Activated CD4-positive, alpha-beta T cell treated with anti-CD3 and anti-CD28 coated beads for 36 hours (primary cell): ENCODE data around the gene PRDX3. TPM values are rescaled to one million over a fixed set of nuclear protein-coding genes. Genes with fewer than 3 reads are reported as not detected.
"Not testable (repeated sequence)": the region's sequence is repeated elsewhere in the genome, so short reads cannot be mapped to it uniquely, and the experiment has no call there.

Source experiments
- ATAC-seq: fragments of 200-7000 bp; cut with Tn5 transposase; one replicate; pipeline ENCODE4 v1.10.0; 2021; ENCODE audit warnings: mild to moderate bottlenecking, moderate library complexity
- CTCF ChIA-PET: fragments of 350-600 bp; sonication (Branson Sonifier 250); formaldehyde crosslinking; loops from one replicate; lab custom pipeline; 2021; ENCODE audit warnings: antibody characterized with exemption; lab: Charles Lee
- POLR2A ChIA-PET: fragments of 350-600 bp; sonication (Branson Sonifier 250); formaldehyde crosslinking; loops from one replicate; lab custom pipeline; 2021; ENCODE audit warnings: antibody characterized with exemption, inconsistent platforms; lab: Charles Lee
- DNase-seq: peaks from one replicate; pipeline ENCODE4 v3.0.0-alpha.2; 2020
- H3K27ac Mint-ChIP-seq: one replicate; pipeline ENCODE4 v1.8.0; 2021; ENCODE audit warnings: mixed read lengths
- H3K27me3 Mint-ChIP-seq: one replicate; pipeline ENCODE4 v1.8.0; 2021; ENCODE audit warnings: mixed read lengths
- H3K36me3 Mint-ChIP-seq: one replicate; pipeline ENCODE4 v1.8.0; 2021; ENCODE audit warnings: low read depth, mixed read lengths
- H3K4me1 Mint-ChIP-seq: one replicate; pipeline ENCODE4 v1.8.0; 2021; ENCODE audit warnings: mixed read lengths
- H3K4me3 Mint-ChIP-seq: one replicate; pipeline ENCODE4 v1.8.0; 2021; ENCODE audit warnings: mild to moderate bottlenecking, moderate library complexity, mixed read lengths
- H3K9me3 Mint-ChIP-seq: one replicate; pipeline ENCODE4 v1.8.0; 2021; ENCODE audit warnings: low read depth, mixed read lengths
- intact Hi-C, 2 experiments: fragments of 100-400 bp; cut with DNase I in 1 of 2; cut with micrococcal nuclease in 1 of 2; formaldehyde crosslinking; loops; one replicate each; pipeline versions ENCODE4 v1.14.2 to v1.15.1; 2022 to 2024; cut with DNase I, micrococcal nuclease
- total RNA-seq, 2 experiments: library from RNA; stranded (reverse); gene quantifications; one replicate each; pipeline ENCODE4 v1.2.3, GENCODE V29; 2021

Gene PRDX3
- total RNA-seq, 2 experiments from 2014 or later, result 160 to 217 TPM

DNA sequence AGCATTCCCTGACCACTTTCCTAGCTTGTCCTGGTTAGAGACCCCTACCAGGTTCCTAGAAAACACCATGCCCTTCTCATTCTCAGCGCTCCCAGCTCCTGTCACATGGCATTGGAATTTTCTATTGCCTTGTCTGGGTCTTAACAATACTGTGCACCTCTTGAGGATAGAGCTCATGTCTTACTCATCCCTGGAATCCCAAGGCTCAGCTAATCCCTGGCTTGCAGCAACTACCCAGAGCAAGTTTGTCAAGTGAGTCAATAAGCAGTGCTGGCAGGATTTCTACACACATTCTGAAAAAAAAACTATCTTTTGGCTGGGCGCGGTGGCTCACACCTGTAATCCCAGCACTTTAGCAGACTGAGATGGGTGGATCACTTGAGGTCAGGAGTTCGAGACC, 11.7 kb upstream of the PRDX3 start:
- no peak for ATAC-seq
- ChIA-PET CTCF (interaction anchor here (0.6 to 4.0 kb wide), 7 partner anchors 9 to 258 kb away, joined by 3 to 32 read pairs (median 5); partner anchors contain the start of gene GRK5), POLR2A (no interaction called here)
- no peak for DNase-seq
- Mint-ChIP-seq H3K9me3 (no peaks in the 10 kb centered on the region), H3K36me3 (no peaks in the 10 kb centered on the region), H3K27ac (no peak overlapping the region), H3K4me3 (no peak overlapping the region), H3K27me3 (no peaks in the 10 kb centered on the region), H3K4me1 (peaks cover 21% of the 10 kb centered on the region)
- intact Hi-C loops, result no loop called here

DNA sequence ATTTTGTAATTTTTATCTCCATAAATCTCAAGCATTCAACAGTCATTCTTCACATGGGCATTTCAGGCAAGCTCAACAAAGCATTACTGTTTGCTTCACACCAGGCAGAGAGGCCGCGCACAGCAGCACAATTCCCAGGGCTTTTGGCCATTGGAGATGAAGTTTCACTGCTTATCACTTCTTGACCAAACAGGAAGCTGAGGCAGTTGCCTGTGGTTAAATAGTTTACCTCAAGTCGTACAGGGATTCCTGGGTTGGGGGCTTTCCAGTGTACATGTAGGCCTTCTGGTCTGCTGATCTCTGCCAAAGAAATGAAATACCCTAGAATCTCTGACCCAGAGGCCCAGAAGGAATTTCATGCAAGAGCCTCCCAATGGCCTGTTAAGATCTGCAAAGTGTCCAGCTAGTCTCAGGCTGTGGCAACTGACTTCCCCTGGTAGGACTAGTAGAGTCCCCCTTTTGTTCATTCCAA, 11.2 kb upstream of the PRDX3 start:
- intact Hi-C loops, result no loop called here
- peaks cover 21% of the 10 kb centered on the region for H3K4me1 Mint-ChIP-seq
- no peaks in the 10 kb centered on the region for H3K36me3 Mint-ChIP-seq
- ChIA-PET POLR2A (no interaction called here), CTCF (interaction anchor here (0.6 to 4.0 kb wide), 10 partner anchors 9 to 619 kb away, joined by 3 to 32 read pairs (median 5); partner anchors contain the start of gene GRK5)
- H3K27ac Mint-ChIP-seq, result no peak overlapping the region
- no peak for ATAC-seq
- no peaks in the 10 kb centered on the region for H3K9me3 Mint-ChIP-seq
- H3K27me3 Mint-ChIP-seq, result no peaks in the 10 kb centered on the region
- DNase-seq, result no peak
- H3K4me3 Mint-ChIP-seq, result no peak overlapping the region

- ATAC-seq (peak; percentile 96), DNase-seq (peak; percentile 37)
- CTCF ChIA-PET, result interaction anchor here (0.6 to 1.0 kb wide), 4 partner anchors 16 to 144 kb away, joined by 3 to 5 read pairs (median 4); no protein-coding TSS in a partner anchor
- no peak overlapping the region for H3K4me3 Mint-ChIP-seq
- H3K36me3 Mint-ChIP-seq, result no peaks in the 10 kb centered on the region
- peak overlapping the region; percentile 85 for H3K27ac Mint-ChIP-seq
- POLR2A ChIA-PET, result interaction anchor here (0.6 to 1.2 kb wide), 5 partner anchors 10 to 296 kb away, joined by 3 to 13 read pairs (median 4); no protein-coding TSS in a partner anchor
- no peaks in the 10 kb centered on the region for H3K27me3 Mint-ChIP-seq
- H3K9me3 Mint-ChIP-seq, result no peaks in the 10 kb centered on the region
- intact Hi-C loops, result no loop called here
- peaks cover 17% of the 10 kb centered on the region for H3K4me1 Mint-ChIP-seq
These were observed 5.2 kb upstream of the PRDX3 start for GRCh38 chr10:119183664-119184412.

DNA sequence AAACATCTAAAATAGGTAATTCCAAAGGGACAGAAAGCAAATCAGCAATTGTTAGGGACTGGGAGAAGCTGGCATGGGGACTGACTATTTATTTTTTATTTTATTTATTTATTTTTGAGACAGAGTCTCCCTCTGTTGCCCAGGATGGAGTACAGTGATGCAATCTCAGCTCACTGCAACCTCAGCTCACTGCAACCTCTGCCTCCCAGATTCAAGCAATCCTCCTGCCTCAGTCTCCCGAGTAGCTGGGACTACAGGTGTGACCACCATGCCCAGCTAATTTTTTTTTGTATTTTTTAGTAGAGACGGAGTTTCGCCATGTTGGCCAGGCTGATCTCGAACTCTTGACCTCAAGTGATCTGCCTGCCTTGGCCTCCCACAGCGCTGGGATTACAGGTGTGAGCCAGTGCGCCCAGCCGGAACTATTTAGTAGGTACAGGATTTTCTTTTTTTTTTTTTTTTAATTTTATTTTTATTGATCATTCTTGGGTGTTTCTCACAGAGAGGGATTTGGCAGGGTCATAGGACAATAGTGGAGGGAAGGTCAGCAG, 2.3 kb upstream of the PRDX3 start:
- H3K9me3 Mint-ChIP-seq, DNase-seq, H3K27ac Mint-ChIP-seq, ATAC-seq, H3K27me3 Mint-ChIP-seq, H3K4me3 Mint-ChIP-seq, intact Hi-C loops: not testable (repeated sequence)
- peaks cover 18% of the 10 kb centered on the region for H3K36me3 Mint-ChIP-seq
- ChIA-PET POLR2A (interaction anchor here (0.9 kb wide), 1 partner anchor 10 kb away, joined by 3 read pairs; no protein-coding TSS in a partner anchor), CTCF (interaction anchor here (0.7 to 2.3 kb wide), 7 partner anchors 8 to 183 kb away, joined by 3 to 21 read pairs (median 4); partner anchors contain the start of genes GRK5 and SFXN4)
- H3K4me1 Mint-ChIP-seq, result peaks cover 33% of the 10 kb centered on the region

- Mint-ChIP-seq H3K27ac (peak overlapping the region; percentile 95), H3K9me3 (no peaks in the 10 kb centered on the region), H3K27me3 (no peaks in the 10 kb centered on the region), H3K4me3 (peak overlapping the region; percentile 88), H3K36me3 (peaks cover 31% of the 10 kb centered on the region), H3K4me1 (peaks cover 35% of the 10 kb centered on the region)
- CTCF ChIA-PET, result no interaction called here
- POLR2A ChIA-PET, result no interaction called here
- peak; percentile 40 for ATAC-seq
- intact Hi-C loops, result loop anchor here (1.0 to 5.0 kb wide), 14 partner anchors 13 to 474 kb away; partner anchors contain the start of genes EIF3A (in 2 of the 2), SFXN4 (in 2 of the 2), BAG3 (in 1 of the 2) and DENND10 (in 1 of the 2)
- peak; percentile 68 for DNase-seq
These were observed 772 bp downstream of the PRDX3 start for GRCh38 chr10:119177708-119178371.

- peak; percentile 14 for ATAC-seq
- DNase-seq, result peak; percentile 34
- POLR2A ChIA-PET, result interaction anchor here (0.5 to 1.0 kb wide), 4 partner anchors 9 to 661 kb away, joined by 3 to 8 read pairs (median 4); no protein-coding TSS in a partner anchor
- Mint-ChIP-seq H3K36me3 (peaks cover 43% of the 10 kb centered on the region), H3K9me3 (no peaks in the 10 kb centered on the region), H3K27ac (peak overlapping the region; percentile 80), H3K4me3 (peak overlapping the region; percentile 88), H3K27me3 (no peaks in the 10 kb centered on the region), H3K4me1 (peaks cover 35% of the 10 kb centered on the region)
- intact Hi-C loops, result loop anchor here (1.0 to 5.0 kb wide), 3 partner anchors 41 to 476 kb away; partner anchors contain the start of gene BAG3 (in 1 of the 2)
- CTCF ChIA-PET, result interaction anchor here (0.5 to 1.8 kb wide), 8 partner anchors 8 to 240 kb away, joined by 3 to 6 read pairs (median 4); no protein-coding TSS in a partner anchor
These were observed 2.4 kb downstream of the PRDX3 start for GRCh38 chr10:119176166-119176565.

DNA sequence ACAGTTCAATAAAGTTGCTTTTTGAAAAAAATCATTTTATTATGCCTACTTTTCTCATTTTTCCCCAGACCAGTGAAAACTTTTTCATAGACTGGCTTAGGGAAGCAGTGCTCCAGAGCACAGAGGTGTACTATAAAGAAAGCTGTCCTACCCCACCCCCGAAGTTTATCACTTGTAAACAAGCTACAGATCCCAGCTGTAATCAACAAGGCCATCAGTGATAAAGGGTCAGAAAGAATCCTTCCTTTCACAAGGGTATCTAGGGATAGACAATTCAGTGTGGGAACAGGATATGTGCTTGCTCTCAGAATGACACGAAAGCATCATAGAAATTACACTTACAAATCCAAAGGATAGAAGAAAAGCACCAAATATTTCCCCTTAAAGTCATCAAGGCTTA, 4.5 kb downstream of the PRDX3 start:
- Mint-ChIP-seq H3K27me3 (no peaks in the 10 kb centered on the region), H3K27ac (no peak overlapping the region), H3K36me3 (peaks cover 48% of the 10 kb centered on the region), H3K4me1 (peaks cover 28% of the 10 kb centered on the region), H3K9me3 (no peaks in the 10 kb centered on the region), H3K4me3 (no peak overlapping the region)
- CTCF ChIA-PET, result no interaction called here
- POLR2A ChIA-PET, result interaction anchor here (0.7 kb wide), 1 partner anchor 9 kb away, joined by 4 read pairs; no protein-coding TSS in a partner anchor
- intact Hi-C loops, result no loop called here
- no peak for ATAC-seq
- DNase-seq, result no peak

DNA sequence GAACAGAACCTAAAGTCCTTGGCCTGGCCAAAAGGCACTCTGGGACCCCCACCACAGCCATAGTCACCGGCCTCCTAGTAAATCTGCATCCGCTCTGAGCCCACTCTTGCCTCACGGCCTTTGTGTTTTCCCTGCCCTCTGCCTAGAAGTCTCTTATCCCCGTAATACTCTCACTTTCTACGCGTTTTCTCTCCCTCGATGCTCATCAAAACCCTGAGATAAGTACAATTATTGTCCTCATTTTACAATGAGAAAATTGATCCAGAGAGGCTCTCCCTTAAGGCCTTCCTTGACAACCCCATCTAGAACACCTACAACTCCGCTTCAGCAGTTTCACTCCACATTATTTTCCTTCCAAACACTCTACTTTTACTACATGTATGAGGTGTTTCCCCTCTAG, 11.6 kb downstream of the PRDX3 start:
- ATAC-seq (no peak), DNase-seq (no peak)
- H3K36me3 Mint-ChIP-seq, result peaks cover 47% of the 10 kb centered on the region
- peaks cover 34% of the 10 kb centered on the region for H3K4me1 Mint-ChIP-seq
- H3K27me3 Mint-ChIP-seq, result no peaks in the 10 kb centered on the region
- H3K9me3 Mint-ChIP-seq, result no peaks in the 10 kb centered on the region
- ChIA-PET POLR2A (interaction anchor here (1.2 kb wide), 1 partner anchor 9 kb away, joined by 3 read pairs; no protein-coding TSS in a partner anchor), CTCF (interaction anchor here (1.2 to 1.7 kb wide), 3 partner anchors 23 to 40 kb away, joined by 3 to 5 read pairs (median 5); partner anchors contain the start of gene GRK5)
- peak overlapping the region; percentile 94 for H3K27ac Mint-ChIP-seq
- H3K4me3 Mint-ChIP-seq, result peak overlapping the region; percentile 86
- intact Hi-C loops, result no loop called here

DNA sequence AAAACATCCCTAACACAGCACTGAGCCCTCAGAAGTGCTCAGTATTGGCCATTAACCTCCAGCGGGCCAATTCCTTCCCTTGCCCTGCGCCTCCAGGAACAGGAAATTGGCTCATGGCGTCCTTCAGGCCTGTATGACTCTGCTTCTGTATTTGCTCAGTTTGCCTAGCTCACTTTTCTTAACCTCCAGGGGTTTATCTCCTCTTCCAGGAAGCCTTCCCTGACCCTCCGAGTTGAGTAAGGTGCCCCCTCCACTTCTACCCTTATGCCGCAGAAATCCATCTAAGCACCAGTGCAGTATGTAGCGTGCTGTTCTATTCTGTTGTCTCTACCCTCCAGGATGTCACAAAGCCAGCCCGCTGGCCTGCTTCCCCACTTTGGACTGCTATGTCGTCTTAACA, 12.0 kb downstream of the PRDX3 start:
- H3K27me3 Mint-ChIP-seq, result no peaks in the 10 kb centered on the region
- CTCF ChIA-PET, result interaction anchor here (1.1 to 1.7 kb wide), 3 partner anchors 23 to 44 kb away, joined by 3 to 5 read pairs (median 5); partner anchors contain the start of gene GRK5
- no peaks in the 10 kb centered on the region for H3K9me3 Mint-ChIP-seq
- ATAC-seq (no peak), DNase-seq (no peak)
- H3K4me1 Mint-ChIP-seq, result peaks cover 37% of the 10 kb centered on the region
- H3K4me3 Mint-ChIP-seq, result peak overlapping the region; percentile 86
- POLR2A ChIA-PET, result interaction anchor here (1.2 kb wide), 1 partner anchor 10 kb away, joined by 3 read pairs; no protein-coding TSS in a partner anchor
- intact Hi-C loops, result no loop called here
- peaks cover 46% of the 10 kb centered on the region for H3K36me3 Mint-ChIP-seq
- H3K27ac Mint-ChIP-seq, result peak overlapping the region; percentile 94

- Mint-ChIP-seq H3K27me3 (no peaks in the 10 kb centered on the region), H3K4me1 (peaks cover 40% of the 10 kb centered on the region), H3K9me3 (no peaks in the 10 kb centered on the region), H3K36me3 (peaks cover 47% of the 10 kb centered on the region), H3K27ac (peak overlapping the region; percentile 94), H3K4me3 (peak overlapping the region; percentile 86)
- POLR2A ChIA-PET, result no interaction called here
- DNase-seq, result no peak
- intact Hi-C loops, result no loop called here
- peak; percentile 20 for ATAC-seq
- CTCF ChIA-PET, result interaction anchor here (1.1 kb wide), 1 partner anchor 44 kb away, joined by 3 read pairs; no protein-coding TSS in a partner anchor
These were observed 12.5 kb downstream of the PRDX3 start for GRCh38 chr10:119166118-119166500.
